H1 (cell line): Measurements from ENCODE around the gene OCEL1. TPM values are rescaled to one million over a fixed set of nuclear protein-coding genes. Genes with fewer than 3 reads are reported as not detected.
A peak's percentile ranks its signal among the peaks of the same experiment; 100 is the strongest.

Experiments
- CTCF ChIA-PET: fragments of 300-600 bp; sonication (Branson Sonifier 250); formaldehyde crosslinking; loops from one replicate; lab custom pipeline; 2021; ENCODE audit not compliant: partially characterized antibody; lab: Charles Lee
- POLR2A ChIA-PET: fragments of 300-600 bp; sonication (Branson Sonifier 250); formaldehyde crosslinking; loops from one replicate; lab custom pipeline; 2021; ENCODE audit warnings: inconsistent platforms; ENCODE audit not compliant: partially characterized antibody; lab: Charles Lee
- DNase-seq, 2 experiments: peaks; one replicate each; pipeline versions ENCODE4 v3.0.0 to v3.0.0-alpha.2; 2010 to 2022; ENCODE audit warnings: low spot score in 2 of 2, low read depth in 1 of 2, mixed read lengths in 1 of 2
- FAIRE-seq: peaks from 2 replicates; lab custom pipeline; 2011; peaks lifted over from hg19 to GRCh38; lab: Jason Lieb, UNC
- H2AFZ ChIP-seq: 2 replicates; pipeline ENCODE4 v1.8.1; 2012; ENCODE audit warnings: low read length, inconsistent platforms
- H2AK5ac ChIP-seq: 2 replicates; pipeline ENCODE4 v1.6.1; 2013; ENCODE audit warnings: low read depth, low read length
- H2BK120ac ChIP-seq: replicated peaks from 2 replicates; pipeline ENCODE3; 2013; ENCODE audit warnings: low read depth, low read length, inconsistent platforms
- H2BK12ac ChIP-seq: 2 replicates; pipeline ENCODE4 v1.6.1; 2013; ENCODE audit warnings: low read depth, low read length
- H2BK15ac ChIP-seq: 2 replicates; pipeline ENCODE4 v1.6.1; 2013; ENCODE audit warnings: low read length
- H2BK20ac ChIP-seq: 2 replicates; pipeline ENCODE4 v1.6.1; 2013; ENCODE audit warnings: low read length
- H2BK5ac ChIP-seq: 2 replicates; pipeline ENCODE4 v1.6.1; 2013; ENCODE audit warnings: low read depth, low read length
- H3K14ac ChIP-seq: 2 replicates; pipeline ENCODE4 v1.6.1; 2013; ENCODE audit warnings: inconsistent platforms; ENCODE audit not compliant: insufficient read length
- H3K18ac ChIP-seq: 2 replicates; pipeline ENCODE4 v1.6.1; 2013; ENCODE audit warnings: low read length; ENCODE audit errors: extremely low read depth
- H3K23ac ChIP-seq: 2 replicates; pipeline ENCODE4 v1.6.1; 2013; ENCODE audit warnings: inconsistent platforms; ENCODE audit not compliant: insufficient read length
- H3K23me2 ChIP-seq: 2 replicates; pipeline ENCODE4 v1.6.1; 2013; ENCODE audit warnings: low read depth, low read length
- H3K27ac ChIP-seq: 2 replicates; pipeline ENCODE4 v1.6.1; 2011; ENCODE audit warnings: low read depth, low read length, inconsistent platforms
- H3K27me3 ChIP-seq, 4 experiments: replicated peaks in 1 of 4; 1 replicate in 1 of 4; 2 replicates in 3 of 4; pipeline versions ENCODE4 v1.6.1 to v1.8.1; 2011 to 2013; ENCODE audit warnings: low read length in 3 of 4, mild to moderate bottlenecking in 3 of 4, inconsistent platforms in 2 of 4, mixed read lengths in 2 of 4, moderate library complexity in 1 of 4; ENCODE audit not compliant: control insufficient read depth in 3 of 4, insufficient read depth in 3 of 4; ENCODE audit errors: extremely low read depth in 1 of 4
- H3K36me3 ChIP-seq, 4 experiments: 2 replicates each; pipeline versions ENCODE4 v1.6.1 to v1.8.1; 2011 to 2013; ENCODE audit warnings: mild to moderate bottlenecking in 4 of 4, low read length in 3 of 4, moderate library complexity in 2 of 4, control low read depth in 1 of 4, inconsistent platforms in 1 of 4; ENCODE audit not compliant: insufficient read depth in 4 of 4, control insufficient read depth in 2 of 4
- H3K4ac ChIP-seq: replicated peaks from 2 replicates; pipeline ENCODE3; 2013; ENCODE audit warnings: low read length, low read depth, mixed read lengths, inconsistent platforms; ENCODE audit not compliant: insufficient read length
- H3K4me1 ChIP-seq, 4 experiments: replicated peaks in 1 of 4; 1 replicate in 1 of 4; 2 replicates in 3 of 4; pipeline versions ENCODE4 v1.6.1 to v1.8.1; 2011 to 2013; ENCODE audit warnings: low read length in 3 of 4, inconsistent platforms in 2 of 4, mixed read lengths in 1 of 4; ENCODE audit not compliant: insufficient read depth in 4 of 4, control insufficient read depth in 3 of 4
- H3K4me2 ChIP-seq, 2 experiments: 2 replicates each; pipeline versions ENCODE4 v1.6.1 to v1.8.1; 2011 to 2013; ENCODE audit warnings: low read depth in 2 of 2, low read length in 2 of 2, control low read depth in 1 of 2, inconsistent platforms in 1 of 2, mild to moderate bottlenecking in 1 of 2; ENCODE audit not compliant: insufficient read depth in 1 of 2
- H3K4me3 ChIP-seq, 4 experiments: fragments of 200-600, 300-600 bp in 1 of 4; sonication (generic), shearing (Covaris generic), sonication (Bioruptor Twin) in 1 of 4; 2 replicates each; pipeline versions ENCODE4 v1.5.1 to v1.8.1; 2011 to 2016; ENCODE audit warnings: low read length in 4 of 4, low read depth in 3 of 4, control low read depth in 2 of 4, inconsistent platforms in 2 of 4, mild to moderate bottlenecking in 2 of 4, mixed read lengths in 1 of 4, moderate library complexity in 1 of 4; ENCODE audit not compliant: insufficient read depth in 2 of 4; ENCODE audit errors: extremely low read depth in 1 of 4
- H3K56ac ChIP-seq: replicated peaks from 2 replicates; pipeline ENCODE3; 2013; ENCODE audit warnings: low read depth, mild to moderate bottlenecking, mixed read lengths, low read length, inconsistent platforms; ENCODE audit not compliant: insufficient read length
- H3K79me1 ChIP-seq: 2 replicates; pipeline ENCODE4 v1.6.1; 2013; ENCODE audit warnings: low read depth, low read length, control low read depth
- H3K79me2 ChIP-seq, 2 experiments: 2 replicates each; pipeline versions ENCODE4 v1.6.1 to v1.8.1; 2012 to 2013; ENCODE audit warnings: low read length in 2 of 2, mild to moderate bottlenecking in 2 of 2, inconsistent platforms in 1 of 2; ENCODE audit not compliant: insufficient read depth in 2 of 2, control insufficient read depth in 1 of 2
- H3K9ac ChIP-seq, 4 experiments: replicated peaks in 1 of 4; 1 replicate in 1 of 4; 2 replicates in 3 of 4; pipeline versions ENCODE4 v1.6.1 to v1.8.1; 2011 to 2013; ENCODE audit warnings: low read depth in 3 of 4, low read length in 3 of 4, control low read depth in 2 of 4, mild to moderate bottlenecking in 2 of 4, moderate library complexity in 2 of 4, inconsistent platforms in 1 of 4; ENCODE audit errors: extremely low read depth in 1 of 4
- H3K9me3 ChIP-seq, 2 experiments: 2 replicates each; pipeline versions ENCODE4 v1.6.1 to v1.8.1; 2012 to 2013; ENCODE audit warnings: mild to moderate bottlenecking in 2 of 2, moderate library complexity in 2 of 2, control low read depth in 1 of 2, inconsistent platforms in 1 of 2, low read depth in 1 of 2, low read length in 1 of 2, mixed read lengths in 1 of 2; ENCODE audit not compliant: insufficient read depth in 2 of 2
- H4K20me1 ChIP-seq, 2 experiments: replicated peaks in 1 of 2; 2 replicates each; pipeline versions ENCODE3 to v1.8.1; 2011 to 2013; ENCODE audit warnings: inconsistent platforms in 2 of 2, low read length in 2 of 2, mild to moderate bottlenecking in 1 of 2; ENCODE audit not compliant: insufficient read depth in 2 of 2, control insufficient read depth in 1 of 2
- H4K5ac ChIP-seq: 2 replicates; pipeline ENCODE4 v1.6.1; 2013; ENCODE audit warnings: low read length, low read depth, mixed read lengths, inconsistent platforms; ENCODE audit not compliant: insufficient read length
- H4K8ac ChIP-seq: 2 replicates; pipeline ENCODE4 v1.8.0; 2013; ENCODE audit warnings: mild to moderate bottlenecking, moderate library complexity, low read length, inconsistent platforms; ENCODE audit not compliant: insufficient read depth; ENCODE audit errors: extremely low read depth
- H4K91ac ChIP-seq: replicated peaks from 2 replicates; pipeline ENCODE3; 2013; ENCODE audit warnings: low read length, mixed read lengths, inconsistent platforms; ENCODE audit not compliant: insufficient read length
- WGBS, 2 experiments: shearing (Covaris generic) in 1 of 2; methylation state at CpG; one replicate each; pipeline versions ENCODE4 v1.1.6 to v1.1.7; 2013 to 2015; ENCODE audit warnings: low lambda C conversion rate in 2 of 2, mixed read lengths in 2 of 2, inconsistent platforms in 1 of 2, low coverage in 1 of 2, missing lambda C conversion rate in 1 of 2; ENCODE audit not compliant: insufficient replicate concordance in 2 of 2, insufficient coverage in 1 of 2, insufficient read length in 1 of 2; ENCODE audit errors: extremely low coverage in 1 of 2, missing lambda C conversion rate in 1 of 2; 5-methylcytosine and 5-hydroxymethylcytosine counted together
- polyA plus RNA-seq, 7 experiments: library from polyadenylated mRNA; depleted of rRNA in 3 of 7; stranded (reverse) in 5 of 7; unstranded in 2 of 7; fragments of >200 nt in 5 of 7; fragments of 200-250 nt in 2 of 7; gene quantifications; 1 replicate in 5 of 7; 2 replicates in 1 of 7; 4 replicates in 1 of 7; pipeline versions ENCODE4 v1.2.1 to v1.2.3, GENCODE V29; 2011 to 2013; ENCODE audit warnings: missing spikeins in 2 of 7, mixed read lengths in 2 of 7
- total RNA-seq: library from RNA; stranded (reverse); fragmentation: NEBNext Ultra II Directional; extraction: Animal tissue kit (Norgen Biotek cat#: 25700); gene quantifications from 2 replicates; pipeline ENCODE4 v1.2.1, GENCODE V29; 2021

OCEL1 gene
- total and polyA plus RNA-seq, 2 of the 8 experiments (the other 6 are each of a cell fraction or from before 2014, with no cell fraction given): 13.3 to 32.6 TPM

DNA sequence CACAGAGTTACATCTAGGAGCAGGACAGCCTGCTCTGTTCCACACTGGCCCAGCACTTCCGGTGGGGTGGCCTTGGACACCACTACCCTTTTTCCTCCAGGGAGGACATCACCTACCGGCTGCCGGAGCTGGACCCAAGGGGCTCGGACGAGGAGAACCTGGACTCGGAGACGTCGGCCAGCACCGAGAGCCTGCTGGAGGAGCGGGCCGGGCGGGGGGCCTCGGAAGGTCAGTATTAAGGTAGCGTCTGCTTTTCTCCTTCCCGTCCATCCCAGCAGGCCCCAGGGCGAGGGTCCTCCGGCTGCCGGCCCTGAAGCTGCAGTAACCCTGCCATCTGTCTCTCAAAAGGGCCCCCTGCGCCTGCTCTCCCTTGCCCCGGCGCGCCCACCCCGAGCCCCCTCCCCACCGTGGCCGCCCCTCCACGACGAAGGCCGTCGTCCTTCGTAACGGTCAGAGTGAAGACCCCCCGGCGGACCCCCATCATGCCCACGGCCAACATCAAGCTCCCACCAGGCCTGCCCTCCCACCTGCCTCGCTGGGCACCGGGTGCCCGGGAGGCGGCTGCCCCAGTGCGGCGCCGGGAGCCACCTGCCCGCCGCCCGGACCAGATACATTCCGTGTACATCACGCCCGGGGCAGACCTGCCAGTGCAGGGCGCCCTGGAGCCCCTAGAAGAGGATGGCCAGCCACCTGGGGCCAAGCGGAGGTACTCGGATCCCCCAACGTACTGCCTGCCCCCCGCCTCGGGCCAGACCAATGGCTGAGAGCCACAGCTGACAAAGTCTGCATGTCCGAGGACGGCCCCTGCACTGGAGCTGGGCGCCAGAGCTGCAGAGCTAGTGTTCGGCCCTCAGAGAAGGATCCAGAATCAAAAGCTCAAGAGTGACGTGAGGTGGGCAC lies 14.2 kb upstream of the OCEL1 start:
- Histone ChIP-seq H3K23ac (no peak overlapping the region), H3K79me2 (no peaks in the 10 kb centered on the region; a peak in 1 of 4 replicates), H4K5ac (no peak overlapping the region), H2BK120ac (no peak overlapping the region), H2AFZ (no peak overlapping the region), H3K27ac (no peak overlapping the region), H3K14ac (no peak overlapping the region), H2BK20ac (no peak overlapping the region), H3K4me3 (no peak overlapping the region), H2BK12ac (no peak overlapping the region), H3K9ac (no peak overlapping the region), H3K9me3 (no peaks in the 10 kb centered on the region), H4K91ac (no peak overlapping the region), H3K4me1 (peaks cover 0 to 21% (median 12%) of the 10 kb centered on the region in 4 experiments; a peak in 6 of 7 replicates), H3K27me3 (no peaks in the 10 kb centered on the region), H3K4ac (no peak overlapping the region), H2AK5ac (no peak overlapping the region), H3K18ac (no peak overlapping the region), H3K23me2 (peaks cover 7% of the 10 kb centered on the region), H3K56ac (no peak overlapping the region), H4K20me1 (no peaks in the 10 kb centered on the region), H2BK5ac (no peak overlapping the region), H3K36me3 (peaks cover 4 to 10% (median 6%) of the 10 kb centered on the region in 4 experiments; a peak in 6 of 8 replicates), H3K4me2 (no peak overlapping the region), H4K8ac (peak overlapping the region; percentile 58; the same call in 1 of the 2 replicates), H3K79me1 (peaks cover 4% of the 10 kb centered on the region), H2BK15ac (no peak overlapping the region)
- ChIA-PET CTCF (interaction anchor here (0.6 to 0.9 kb wide), 2 partner anchors 47 to 143 kb away, joined by 3 to 4 read pairs; no protein-coding TSS in a partner anchor), POLR2A (interaction anchor here (0.6 to 1.4 kb wide), 6 partner anchors 9 to 90 kb away, joined by 3 to 5 read pairs (median 3); partner anchors contain the start of gene ANKLE1)
- FAIRE-seq (no peak), DNase-seq (no peak)
- 97% methylated on average over 41 of the region's 58 CpGs; no CpG with 5 or more reads in 1 of the 2 experiments for WGBS, 2 experiments
